ENCODE results near the gene LMO1.

The LMO1 gene

GRCh38 chr11:8242499-8243280, 21.0 kb downstream of the LMO1 start:
- peak; percentile 82 for DNase-seq

GRCh38 chr11:8242118-8242475, 21.6 kb downstream of the LMO1 start:
- DNase-seq, result no peak

- no peak for DNase-seq
Measured at GRCh38 chr11:8241373-8242117, 22.1 kb downstream of the LMO1 start.

- DNase-seq, result no peak
Measured at GRCh38 chr11:8239536-8240228, 24.0 kb downstream of the LMO1 start.

- no peak for DNase-seq
Measured at GRCh38 chr11:8239040-8239439, 24.6 kb downstream of the LMO1 start.

- no peak for DNase-seq
Measured at GRCh38 chr11:8237453-8237852, 26.2 kb downstream of the LMO1 start.

- no peak for DNase-seq
Measured at GRCh38 chr11:8235925-8236324, 27.8 kb downstream of the LMO1 start.

- DNase-seq, result no peak
Measured at GRCh38 chr11:8234910-8235309, 28.8 kb downstream of the LMO1 start.

- DNase-seq, result no peak
Measured at GRCh38 chr11:8234425-8234821, 29.3 kb downstream of the LMO1 start.

- no peak for DNase-seq
Measured at GRCh38 chr11:8233691-8234424, 29.8 kb downstream of the LMO1 start.

GRCh38 chr11:8232849-8233606, 30.6 kb downstream of the LMO1 start:
- no peak for DNase-seq

GRCh38 chr11:8232414-8232813, 31.3 kb downstream of the LMO1 start:
- no peak for DNase-seq

- DNase-seq, result no peak
Measured at GRCh38 chr11:8231979-8232378, 31.7 kb downstream of the LMO1 start.

- no peak for DNase-seq
Measured at GRCh38 chr11:8230921-8231847, 32.5 kb downstream of the LMO1 start.

GRCh38 chr11:8230178-8230859, 33.4 kb downstream of the LMO1 start:
- no peak for DNase-seq

GRCh38 chr11:8229299-8230177, 34.1 kb downstream of the LMO1 start:
- DNase-seq, result peak; percentile 79

- no peak for DNase-seq
Measured at GRCh38 chr11:8228231-8228630, 35.4 kb downstream of the LMO1 start.

- no peak for DNase-seq
Measured at GRCh38 chr11:8227156-8228152, 36.2 kb downstream of the LMO1 start.

Data from NCI-H2171 treated with DMSO at 0.1 percent for 48 hours (cell line).